ENCODE measurements around the gene NEIL3.
A peak's percentile ranks its signal among the peaks of the same experiment; 100 is the strongest.

Gene NEIL3

GRCh38 chr4:177371461-177371860 is 61.8 kb downstream of the NEIL3 start:
- peak; percentile 16 for DNase-seq

DNA sequence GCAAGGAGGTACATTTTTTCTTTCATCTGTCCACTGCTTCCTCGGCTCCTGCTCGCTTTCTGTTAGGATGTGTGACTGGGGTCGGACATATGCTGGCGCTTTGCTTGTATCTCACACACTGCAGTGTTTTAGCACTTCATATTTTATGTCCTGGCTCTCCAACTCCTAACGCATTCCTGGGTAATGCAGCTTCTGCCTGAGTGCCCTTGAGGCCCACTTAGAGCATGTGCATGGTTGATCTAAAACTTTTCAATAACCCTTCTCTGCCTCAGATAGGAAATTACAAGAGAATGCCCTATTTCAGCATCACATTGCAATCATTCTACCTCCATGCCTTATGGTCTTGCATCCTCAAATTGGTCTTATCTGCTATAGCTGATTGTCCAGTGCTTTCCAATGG is 65.3 kb downstream of the NEIL3 start:
- DNase-seq = no peak

GRCh38 chr4:177375372-177375771 is 65.7 kb downstream of the NEIL3 start:
- no peak for DNase-seq

- no peak for DNase-seq
Observed at GRCh38 chr4:177376024-177376423, 66.3 kb downstream of the NEIL3 start.

- no peak for DNase-seq
Observed at GRCh38 chr4:177380730-177381287, 71.1 kb downstream of the NEIL3 start.

- no peak for DNase-seq
Observed at GRCh38 chr4:177381762-177382310, 72.2 kb downstream of the NEIL3 start.

DNA sequence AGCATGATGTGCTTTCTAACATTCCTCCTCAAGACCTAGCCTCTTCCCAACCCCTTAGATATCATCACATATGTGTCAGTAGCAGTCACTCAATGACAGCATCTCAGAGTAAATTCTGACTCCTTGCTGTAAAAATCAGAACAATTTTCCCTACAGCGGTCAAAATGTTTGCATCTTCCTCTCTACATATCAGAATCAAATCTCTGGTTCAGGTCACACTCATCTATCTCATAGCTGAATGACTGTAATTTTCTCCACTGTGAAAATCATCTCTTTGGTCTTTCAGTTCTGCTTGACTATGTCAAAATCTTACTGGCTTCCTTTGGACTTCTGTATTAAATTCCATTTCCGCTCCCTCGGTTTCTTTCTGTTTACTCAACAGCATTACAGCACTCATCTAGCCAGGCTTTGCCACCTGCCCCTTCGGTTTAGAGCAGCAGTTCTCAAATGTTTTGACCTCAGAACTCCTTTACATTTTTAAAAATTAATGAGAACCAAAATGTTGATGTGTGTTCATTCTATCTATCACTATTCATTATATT is 75.3 kb downstream of the NEIL3 start:
- DNase-seq = no peak

DNA sequence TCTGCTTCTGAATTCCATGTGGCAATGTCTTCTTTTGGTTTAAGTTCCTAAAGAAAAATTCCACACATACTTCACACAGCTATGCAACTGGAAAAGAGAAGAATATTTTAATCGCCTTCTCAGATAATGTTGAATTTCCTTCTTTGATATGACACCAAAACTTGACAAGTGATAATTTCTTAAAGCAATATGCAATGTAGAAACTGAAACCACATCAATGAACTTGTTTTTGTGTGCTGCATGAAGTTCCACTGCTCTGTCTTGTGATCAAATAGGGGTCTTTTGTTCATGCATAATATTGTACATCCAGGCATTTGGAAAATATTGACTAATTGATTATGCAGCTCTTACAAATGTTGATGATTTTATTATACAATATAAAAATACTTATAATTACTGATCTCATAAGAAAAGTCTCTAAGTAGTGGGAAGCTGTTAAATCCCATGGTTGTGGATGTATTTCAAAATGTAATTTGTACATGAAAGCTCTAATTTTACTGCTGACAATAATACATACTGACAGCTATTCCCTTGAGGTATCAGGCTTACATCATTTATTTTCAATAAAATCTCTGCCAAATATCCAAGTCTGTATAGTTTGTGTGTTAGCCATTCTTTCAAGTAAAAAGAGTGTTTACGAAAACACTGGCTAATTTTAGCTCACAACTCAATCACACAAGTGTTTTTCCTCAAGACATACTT is 76.1 kb downstream of the NEIL3 start:
- DNase-seq = no peak

DNA sequence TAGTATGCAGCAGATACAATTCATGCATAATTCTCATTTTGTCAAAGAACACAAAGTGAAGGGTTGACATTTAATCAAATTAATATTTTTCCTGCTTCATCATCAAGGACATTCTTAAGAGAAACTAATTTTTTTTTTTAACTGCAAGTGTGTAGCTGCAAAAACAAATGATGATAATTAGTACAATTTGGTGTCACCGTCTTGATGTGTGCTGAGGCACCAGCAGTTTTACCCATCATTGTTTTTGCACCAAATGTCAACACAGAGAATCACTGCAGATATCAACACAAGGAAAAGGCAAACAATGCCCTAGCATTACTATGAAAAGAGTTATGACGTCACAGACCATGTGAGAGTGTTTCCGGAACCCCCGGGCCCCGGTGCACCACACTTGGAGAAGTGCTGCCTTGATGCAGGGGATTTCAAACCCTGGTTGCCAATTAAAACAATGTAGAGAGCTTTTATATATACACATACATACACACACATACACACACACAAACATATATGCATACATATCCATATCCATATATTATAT is 76.7 kb downstream of the NEIL3 start:
- no peak for DNase-seq

DNA sequence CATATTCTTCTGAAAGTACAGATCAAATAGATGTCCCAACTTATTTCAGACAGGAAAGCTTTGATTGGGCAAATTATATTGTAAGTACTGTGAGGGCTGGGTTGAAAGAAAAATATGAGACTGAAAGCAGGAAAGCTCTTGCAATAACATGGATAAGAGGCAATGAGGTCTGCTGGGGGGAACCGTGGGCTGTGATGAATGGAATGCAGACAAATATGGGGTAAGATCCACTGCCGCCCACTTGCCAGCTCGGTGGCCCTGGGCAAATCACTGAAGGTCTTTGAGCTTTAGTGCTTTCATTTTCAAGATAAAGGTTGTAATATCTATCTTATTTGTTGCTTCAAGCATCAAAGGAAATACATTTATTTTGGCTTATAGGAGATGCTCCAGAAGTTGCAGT is 81.6 kb downstream of the NEIL3 start:
- no peak for DNase-seq

DNA sequence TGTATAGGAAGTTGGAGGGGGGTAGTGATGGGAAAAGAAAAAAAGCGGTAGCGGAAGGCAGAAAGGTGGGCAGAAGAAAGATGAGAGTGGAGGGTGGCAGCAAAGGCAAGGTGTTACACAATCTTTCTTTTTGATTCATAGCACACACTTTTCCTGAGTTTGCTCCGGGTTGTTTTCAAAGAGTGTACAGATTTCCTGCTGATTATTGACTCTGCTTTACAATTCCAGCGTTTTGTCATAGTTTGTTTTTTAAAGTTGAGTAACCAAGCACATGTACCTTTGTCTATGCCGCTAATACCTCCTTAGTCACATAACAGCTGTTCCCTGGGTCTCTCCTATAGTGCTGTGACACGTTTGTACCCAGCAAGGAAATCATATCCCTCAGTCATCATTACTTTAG is 82.3 kb downstream of the NEIL3 start:
- DNase-seq = no peak

DNA sequence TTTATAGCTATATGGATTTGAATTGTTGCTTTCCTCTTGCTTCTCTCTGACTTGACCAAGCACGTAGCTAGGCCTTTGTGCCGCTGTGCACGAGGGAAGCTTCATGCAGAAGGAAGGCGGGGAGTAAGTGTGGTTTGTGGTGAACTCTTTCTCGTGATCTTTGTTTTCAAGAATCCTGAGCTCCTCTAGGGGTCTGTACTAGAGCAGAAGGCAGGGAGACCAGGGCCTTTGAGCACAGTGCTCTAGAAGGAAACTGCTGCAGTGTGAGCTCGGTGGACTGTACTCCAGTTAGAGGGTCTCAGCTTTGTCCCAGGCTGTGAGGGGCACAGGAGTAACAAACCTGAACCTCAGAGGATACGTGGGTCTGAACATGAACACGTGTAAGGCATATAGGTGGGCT is 83.6 kb downstream of the NEIL3 start:
- DNase-seq = no peak

DNA sequence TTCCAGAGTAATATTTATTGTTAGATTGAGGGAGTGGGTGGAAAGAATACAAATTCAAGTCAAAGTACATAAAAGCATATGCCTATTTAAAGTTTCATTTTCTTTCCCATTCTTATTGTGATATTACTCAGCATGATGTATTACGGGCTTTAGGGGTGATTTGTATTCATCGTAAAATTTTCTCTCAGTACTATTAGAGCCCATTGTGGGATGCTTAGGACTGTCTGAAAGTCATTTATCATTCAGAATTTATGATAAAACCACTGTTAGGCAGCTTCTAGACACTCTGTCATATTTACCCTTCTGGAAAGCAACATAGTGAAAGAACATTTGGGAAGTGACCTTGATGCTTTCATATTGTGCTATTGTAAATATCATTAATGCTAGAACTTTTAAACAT is 86.7 kb downstream of the NEIL3 start:
- no peak for DNase-seq

- no peak for DNase-seq
Observed at GRCh38 chr4:177400030-177400429, 90.4 kb downstream of the NEIL3 start.

GRCh38 chr4:177401658-177402273 is 92.1 kb downstream of the NEIL3 start:
- no peak for DNase-seq

- no peak for DNase-seq
Observed at GRCh38 chr4:177403746-177404145, 94.1 kb downstream of the NEIL3 start.

- no peak for DNase-seq
Observed at GRCh38 chr4:177404342-177404741, 94.7 kb downstream of the NEIL3 start.

DNA sequence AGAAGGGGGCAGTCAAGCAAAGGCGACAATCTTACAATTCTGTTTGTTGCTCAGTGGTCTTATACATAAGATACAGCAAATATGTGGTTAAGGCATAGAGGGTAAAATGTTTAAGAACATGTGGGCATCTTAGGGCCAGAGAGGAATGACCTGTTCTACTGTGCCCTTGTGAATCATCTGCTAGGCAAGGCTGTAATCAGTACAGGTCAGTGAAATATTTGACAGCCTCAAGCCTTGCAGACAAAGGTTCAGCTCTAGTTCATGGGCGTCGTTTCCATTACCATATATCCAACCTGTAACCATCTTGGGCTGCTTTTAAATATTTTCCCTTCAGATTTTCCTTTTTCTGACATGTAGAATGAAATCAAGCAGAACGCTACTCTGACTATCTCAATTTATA is 95.3 kb downstream of the NEIL3 start:
- no peak for DNase-seq

DNA sequence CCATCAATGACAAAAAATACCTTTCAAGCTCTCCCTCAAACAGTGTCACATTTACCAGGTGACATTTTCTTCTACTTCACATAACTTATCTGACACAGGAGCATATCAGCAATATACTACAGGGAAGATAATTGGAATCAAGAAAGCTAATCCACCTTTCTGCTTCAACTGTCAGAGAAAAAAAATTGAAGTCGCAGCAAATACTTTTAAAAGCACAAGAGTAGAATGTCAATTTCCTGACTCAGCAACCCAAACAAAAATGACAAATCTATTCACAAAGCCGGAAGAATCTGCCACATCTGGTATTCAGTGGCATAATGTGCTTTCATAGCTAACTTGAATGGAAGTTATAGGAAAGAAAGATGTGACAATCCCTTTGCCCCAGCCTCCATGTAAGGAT is 95.8 kb downstream of the NEIL3 start:
- no peak for DNase-seq

- no peak for DNase-seq
Observed at GRCh38 chr4:177408023-177408422, 98.3 kb downstream of the NEIL3 start.

- no peak for DNase-seq
Observed at GRCh38 chr4:177410566-177410965, 100.9 kb downstream of the NEIL3 start.

DNA sequence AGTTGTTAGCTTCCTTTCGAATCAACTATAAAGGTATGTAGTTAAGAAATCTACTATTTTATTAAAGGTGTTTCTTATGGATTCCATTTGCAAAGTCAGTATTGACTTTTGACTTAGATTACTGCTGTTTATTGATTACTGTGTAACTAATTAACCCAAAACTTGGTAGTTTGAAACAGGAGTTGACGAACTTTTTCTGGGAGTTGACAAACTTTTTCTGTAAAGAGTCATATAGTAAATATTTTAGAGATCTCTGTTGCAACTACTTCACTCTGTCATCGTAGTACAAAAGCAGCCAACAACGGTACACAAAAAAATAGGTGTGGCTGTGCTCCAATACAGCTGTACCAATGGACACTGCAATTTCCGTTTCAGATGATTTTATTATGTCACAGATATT is 102.3 kb downstream of the NEIL3 start:
- no peak for DNase-seq
